Measurements from ENCODE around the gene MED22.

MED22 gene

GRCh38 chr9:133347515-133347984 lies 381 bp downstream of the MED22 start:
- TF ChIP-seq CTCF (IDR thresholded peaks at IDR 0.05; ENCODE audit: insufficient read depth, missing control alignments): no peak
- DNase-seq (ENCODE audit: insufficient read length, low spot score): peak; percentile 48
- FAIRE-seq: no peak

GRCh38 chr9:133346021-133346785 lies 1.7 kb downstream of the MED22 start:
- no peak for FAIRE-seq
- TF ChIP-seq CTCF (IDR thresholded peaks at IDR 0.05; ENCODE audit: insufficient read depth, missing control alignments): no peak
- no peak for DNase-seq (ENCODE audit: insufficient read length, low spot score)

GRCh38 chr9:133345596-133345995 lies 2.3 kb downstream of the MED22 start:
- FAIRE-seq: no peak
- no peak for DNase-seq (ENCODE audit: insufficient read length, low spot score)
- TF ChIP-seq CTCF (IDR thresholded peaks at IDR 0.05; ENCODE audit: insufficient read depth, missing control alignments): no peak

GRCh38 chr9:133344979-133345378 lies 3.0 kb downstream of the MED22 start:
- TF ChIP-seq CTCF (IDR thresholded peaks at IDR 0.05; ENCODE audit: insufficient read depth, missing control alignments): no peak
- no peak for DNase-seq (ENCODE audit: insufficient read length, low spot score)
- no peak for FAIRE-seq

GRCh38 chr9:133344071-133344470 lies 3.9 kb downstream of the MED22 start:
- DNase-seq (ENCODE audit: insufficient read length, low spot score): no peak
- TF ChIP-seq CTCF (IDR thresholded peaks at IDR 0.05; ENCODE audit: insufficient read depth, missing control alignments): no peak
- FAIRE-seq: no peak

GRCh38 chr9:133342570-133342969 lies 5.4 kb downstream of the MED22 start:
- FAIRE-seq (no peak), DNase-seq (ENCODE audit: insufficient read length, low spot score) (no peak)
- no peak for TF ChIP-seq CTCF (IDR thresholded peaks at IDR 0.05; ENCODE audit: insufficient read depth, missing control alignments)

GRCh38 chr9:133342069-133342406 lies 5.9 kb downstream of the MED22 start:
- DNase-seq (ENCODE audit: insufficient read length, low spot score) (no peak), FAIRE-seq (no peak)
- no peak for TF ChIP-seq CTCF (IDR thresholded peaks at IDR 0.05; ENCODE audit: insufficient read depth, missing control alignments)
